HL-60/S4 treated with retinoic acid at 250 ng/mL for 4 days and 3 days (cell line): Measurements from ENCODE around the gene EYS.

Experiments used
- in situ Hi-C: fragments of 300-500 bp; cut with MboI; formaldehyde crosslinking; loops from 2 replicates; pipeline ENCODE4 v1.7.0; 2022; ENCODE audit warnings: low sequenced_read_pairs

EYS gene

DNA sequence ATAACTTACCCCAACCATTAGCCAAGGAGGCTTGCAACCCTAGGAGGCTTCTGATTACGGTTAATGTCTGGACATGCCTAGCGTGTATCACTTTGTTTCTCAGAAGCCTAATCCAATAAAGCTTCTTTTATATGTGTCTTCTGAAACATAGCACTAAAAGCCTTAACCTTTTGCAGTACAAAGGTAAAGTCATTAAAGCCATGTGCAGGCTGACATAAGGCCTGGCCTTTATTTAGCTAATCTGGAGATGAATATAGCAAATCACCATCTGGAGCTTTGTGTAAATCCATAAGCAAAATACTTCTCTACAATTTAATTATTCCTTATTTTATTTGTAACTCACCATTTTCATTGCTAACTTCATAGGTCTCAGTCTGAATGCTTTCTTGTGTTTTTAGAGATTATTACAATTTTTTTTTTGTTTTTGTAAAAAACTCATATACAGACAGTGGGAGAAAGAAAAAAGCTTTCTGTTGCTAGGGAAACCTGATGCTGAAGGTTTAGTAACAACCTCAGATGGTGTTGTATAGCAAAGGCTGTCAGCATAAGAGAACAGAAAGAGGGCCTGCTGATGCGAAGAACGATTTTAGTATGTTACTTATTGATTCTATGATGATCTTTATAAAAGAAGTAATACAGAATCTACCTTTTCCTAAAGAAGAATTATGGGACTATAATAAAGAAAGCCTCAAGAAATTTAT is at the start of gene EYS:
Gene EYS, minus strand, starts transcription at position 101 of the 701 bp plus-strand sequence. CDS start 211,816 bp downstream, outside the sequence.
- in situ Hi-C loops, result no loop called here

- in situ Hi-C loops, result no loop called here
Measured at GRCh38 chr6:65746302-65746701, 39.3 kb upstream of the EYS start.

DNA sequence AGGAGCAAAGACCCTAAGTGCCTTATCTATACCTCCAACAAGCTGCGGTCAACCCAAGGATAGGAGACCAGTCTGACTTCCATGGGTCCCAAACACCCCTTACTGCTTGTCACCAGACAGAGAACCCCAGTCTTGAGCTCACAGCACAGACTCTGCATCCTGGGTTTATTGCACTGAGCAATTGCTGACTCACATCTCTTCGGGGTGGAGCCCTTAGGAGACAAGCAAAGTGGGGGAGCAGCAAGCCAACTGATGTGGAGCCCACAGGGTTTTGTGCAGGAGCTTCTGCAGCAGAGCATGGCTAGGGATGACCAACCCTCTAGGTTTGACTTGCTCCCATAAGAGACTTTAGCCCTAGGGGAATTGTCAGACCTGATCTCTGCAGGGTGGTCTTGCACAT is 38.6 kb upstream of the EYS start:
- in situ Hi-C loops, result no loop called here

- in situ Hi-C loops, result no loop called here
Measured at GRCh38 chr6:65728879-65729479, 22.0 kb upstream of the EYS start.

- in situ Hi-C loops, result no loop called here
Measured at GRCh38 chr6:65719101-65719500, 12.1 kb upstream of the EYS start.

DNA sequence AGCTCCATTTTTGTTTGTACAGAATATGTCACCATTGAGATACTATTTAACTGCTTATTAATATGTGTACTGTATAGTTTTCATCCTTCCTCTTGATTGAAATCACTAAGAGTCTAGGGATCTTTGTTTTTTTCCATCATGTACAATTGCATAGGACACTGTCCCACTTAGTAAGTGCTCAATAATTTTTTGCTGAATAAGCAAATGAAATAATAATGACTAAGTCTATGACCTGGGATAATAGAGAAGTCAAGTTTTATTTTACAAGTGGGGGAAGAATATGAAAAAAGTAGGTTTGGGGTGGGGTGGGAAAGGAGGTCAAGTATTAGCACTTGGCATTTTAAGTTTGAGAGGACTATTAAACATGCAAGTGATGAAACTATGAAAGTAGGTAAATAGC is 4.5 kb upstream of the EYS start:
- in situ Hi-C loops, result no loop called here

DNA sequence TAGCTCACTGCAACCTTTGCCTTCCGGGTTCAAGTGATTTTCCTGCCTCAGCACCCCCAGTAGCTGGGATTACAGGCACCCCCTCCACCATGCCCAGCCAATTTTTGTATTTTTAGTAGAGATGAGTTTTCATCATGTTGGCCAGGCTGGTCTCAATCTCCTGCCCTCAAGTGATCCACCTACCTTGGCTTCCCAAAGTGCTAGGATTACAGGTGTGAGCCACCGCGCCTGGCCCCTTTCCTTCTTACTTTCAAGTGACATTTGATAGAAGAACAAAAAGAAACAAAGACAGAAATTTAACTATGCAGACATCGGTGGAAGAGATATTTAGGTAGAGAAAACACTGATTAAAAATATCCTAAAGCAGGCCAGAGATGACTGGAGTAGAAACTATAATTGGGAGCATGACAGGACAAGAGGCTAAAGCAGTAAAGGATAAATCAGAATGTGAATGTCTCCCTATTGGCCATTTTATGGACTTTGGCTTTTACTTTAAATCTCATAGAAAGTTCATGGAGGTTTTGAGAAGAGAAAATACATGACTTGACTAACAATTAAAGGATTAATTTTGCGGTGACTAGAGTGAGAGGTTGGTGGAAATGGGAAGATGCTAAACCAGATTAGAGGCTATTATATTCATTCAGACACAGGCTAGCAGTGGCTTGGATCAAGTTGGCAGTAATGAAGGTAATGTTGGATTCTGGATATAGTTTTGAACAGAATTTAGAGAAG is 2.2 kb upstream of the EYS start:
- in situ Hi-C loops, result no loop called here

DNA sequence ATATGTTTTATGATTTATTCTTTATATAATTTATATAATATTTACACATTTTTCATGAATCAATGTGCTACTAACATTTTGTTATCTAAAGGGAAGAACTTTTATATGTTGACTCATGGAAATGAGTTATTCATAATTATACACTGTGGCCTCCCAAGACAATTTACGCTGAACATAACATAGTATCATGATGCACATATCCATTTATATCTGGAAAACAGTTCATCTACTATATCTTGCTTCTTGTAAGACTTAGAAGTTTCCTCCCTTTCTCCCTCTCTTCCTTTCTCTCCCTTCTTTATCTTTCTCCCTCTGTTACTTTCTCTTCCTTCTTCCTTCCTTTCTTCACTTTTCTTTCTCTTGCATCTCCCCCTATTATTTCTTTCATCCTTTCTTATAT is 1.1 kb upstream of the EYS start:
- in situ Hi-C loops, result no loop called here

DNA sequence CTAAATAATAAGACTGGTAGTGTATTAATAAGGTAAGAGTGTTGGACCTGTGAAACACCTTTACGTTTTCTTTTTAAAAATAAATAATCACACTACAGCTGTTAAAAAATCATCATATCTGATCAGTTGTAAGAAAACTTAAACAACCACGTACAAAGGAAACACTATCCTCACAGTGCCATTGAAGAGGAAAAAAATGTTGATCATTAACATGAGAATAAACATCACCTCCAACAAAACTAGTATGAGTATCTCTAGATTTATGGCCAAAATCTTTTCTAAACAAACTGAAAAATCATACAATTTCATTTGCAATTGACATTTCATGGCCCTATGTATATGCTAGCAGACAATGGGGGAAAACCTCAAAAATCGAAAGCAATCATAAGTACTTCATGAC is 590 bp downstream of the EYS start:
- in situ Hi-C loops, result no loop called here

- in situ Hi-C loops, result no loop called here
Measured at GRCh38 chr6:65701325-65701724, 5.7 kb downstream of the EYS start.

DNA sequence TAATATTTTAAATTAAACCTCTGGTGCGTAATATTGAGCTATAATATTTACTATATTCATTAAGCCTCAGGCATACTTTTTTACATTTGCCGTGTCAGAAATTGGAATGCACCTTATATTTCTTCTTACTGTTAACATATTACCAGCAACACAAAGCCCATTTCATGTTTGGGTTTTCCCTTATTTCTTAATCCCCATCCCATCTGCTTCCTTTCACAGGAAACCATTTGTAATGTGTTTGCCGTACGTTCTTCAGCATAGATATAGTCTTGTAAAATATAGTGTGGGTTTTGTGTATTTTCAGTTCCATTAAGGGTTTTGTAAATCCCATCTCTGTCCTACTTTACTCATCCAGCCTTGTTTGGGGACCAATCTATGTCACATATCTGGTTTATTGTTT is 6.5 kb downstream of the EYS start:
- in situ Hi-C loops, result no loop called here

GRCh38 chr6:65692109-65692508 is 14.9 kb downstream of the EYS start:
- in situ Hi-C loops, result no loop called here

DNA sequence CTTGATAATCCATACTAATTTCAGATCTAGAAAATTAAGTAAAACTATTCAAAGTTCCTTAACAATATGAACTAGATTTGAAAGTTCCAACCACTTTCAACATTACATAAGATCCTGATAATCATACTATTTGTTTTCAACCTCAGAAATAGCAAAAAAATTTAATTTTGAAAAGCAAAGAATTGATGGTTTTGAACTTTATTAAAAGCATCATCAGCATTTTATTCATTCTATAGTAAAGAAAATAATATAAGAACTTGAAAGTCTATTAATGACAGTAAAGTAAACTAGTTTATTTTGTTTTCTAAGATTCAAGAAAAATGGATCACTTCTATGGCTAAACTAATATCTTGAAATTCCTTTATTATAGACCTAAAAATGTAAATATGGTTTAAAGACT is 26.8 kb downstream of the EYS start:
- in situ Hi-C loops, result no loop called here

- in situ Hi-C loops, result no loop called here
Measured at GRCh38 chr6:65671922-65672321, 35.1 kb downstream of the EYS start.

DNA sequence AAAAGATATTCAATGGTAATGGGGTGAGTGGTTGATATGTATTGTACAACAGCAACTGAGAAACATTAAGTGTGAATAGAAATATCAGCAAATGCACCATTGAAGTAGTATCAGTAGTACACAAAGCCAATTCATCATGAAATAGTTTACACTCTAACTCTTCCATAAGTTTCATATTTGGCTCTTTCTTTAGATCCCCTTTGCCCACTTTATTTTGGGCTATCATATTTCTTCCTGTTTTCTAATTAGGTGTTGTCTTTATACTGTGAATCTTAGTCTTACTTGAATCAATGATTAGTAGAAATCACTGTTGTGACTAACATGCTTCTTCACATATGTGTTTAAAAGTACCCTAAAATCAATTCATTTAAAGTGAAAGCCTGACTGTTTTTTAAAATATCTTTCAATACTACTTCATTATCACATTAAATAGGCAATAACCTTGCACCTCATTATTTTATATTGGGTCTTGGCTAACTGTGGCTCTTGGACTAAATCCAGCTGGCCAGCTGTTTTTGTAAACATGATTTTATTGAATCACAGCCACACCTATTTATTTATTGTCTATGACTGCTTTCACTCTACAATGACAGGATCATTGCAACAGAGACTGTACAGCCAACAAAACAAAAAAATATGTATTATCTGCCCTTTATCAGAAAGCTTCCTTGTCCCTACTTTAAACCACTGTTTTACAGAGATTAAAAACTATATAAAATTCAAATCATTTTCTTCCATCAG is 38.9 kb downstream of the EYS start:
- in situ Hi-C loops, result no loop called here

- in situ Hi-C loops, result no loop called here
Measured at GRCh38 chr6:65650086-65650485, 56.9 kb downstream of the EYS start.

GRCh38 chr6:65649392-65649791 is 57.6 kb downstream of the EYS start:
- in situ Hi-C loops, result no loop called here

GRCh38 chr6:65646544-65646943 is 60.5 kb downstream of the EYS start:
- in situ Hi-C loops, result no loop called here

DNA sequence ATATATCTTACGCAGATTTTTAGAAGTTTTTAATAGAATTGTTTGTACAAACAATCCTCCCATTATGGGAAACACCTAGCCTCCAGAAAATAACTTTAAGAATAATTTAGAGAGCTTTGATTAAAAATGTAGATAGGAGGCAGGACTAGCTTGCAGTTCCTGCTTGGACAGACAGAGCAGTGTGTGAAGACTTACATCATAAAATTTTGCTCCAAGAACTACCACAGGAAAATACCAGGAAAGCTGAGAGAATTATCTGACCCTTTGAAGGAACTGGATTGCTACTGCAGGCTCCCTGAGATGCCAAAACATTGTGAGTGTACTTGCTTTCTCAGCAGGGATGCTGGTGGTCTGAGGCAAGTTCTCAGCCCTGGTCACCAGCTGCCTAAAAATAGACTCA is 64.2 kb downstream of the EYS start:
- in situ Hi-C loops, result no loop called here

GRCh38 chr6:65638047-65638831 is 68.8 kb downstream of the EYS start:
- in situ Hi-C loops, result no loop called here
